ENCODE data around the gene CALU. TPM values are rescaled to one million over a fixed set of nuclear protein-coding genes. Genes with fewer than 3 reads are reported as not detected.
A peak's percentile ranks its signal among the peaks of the same experiment; 100 is the strongest.

The CALU gene
- total RNA-seq, 1 donor from 2014 or later, result 144 TPM

DNA sequence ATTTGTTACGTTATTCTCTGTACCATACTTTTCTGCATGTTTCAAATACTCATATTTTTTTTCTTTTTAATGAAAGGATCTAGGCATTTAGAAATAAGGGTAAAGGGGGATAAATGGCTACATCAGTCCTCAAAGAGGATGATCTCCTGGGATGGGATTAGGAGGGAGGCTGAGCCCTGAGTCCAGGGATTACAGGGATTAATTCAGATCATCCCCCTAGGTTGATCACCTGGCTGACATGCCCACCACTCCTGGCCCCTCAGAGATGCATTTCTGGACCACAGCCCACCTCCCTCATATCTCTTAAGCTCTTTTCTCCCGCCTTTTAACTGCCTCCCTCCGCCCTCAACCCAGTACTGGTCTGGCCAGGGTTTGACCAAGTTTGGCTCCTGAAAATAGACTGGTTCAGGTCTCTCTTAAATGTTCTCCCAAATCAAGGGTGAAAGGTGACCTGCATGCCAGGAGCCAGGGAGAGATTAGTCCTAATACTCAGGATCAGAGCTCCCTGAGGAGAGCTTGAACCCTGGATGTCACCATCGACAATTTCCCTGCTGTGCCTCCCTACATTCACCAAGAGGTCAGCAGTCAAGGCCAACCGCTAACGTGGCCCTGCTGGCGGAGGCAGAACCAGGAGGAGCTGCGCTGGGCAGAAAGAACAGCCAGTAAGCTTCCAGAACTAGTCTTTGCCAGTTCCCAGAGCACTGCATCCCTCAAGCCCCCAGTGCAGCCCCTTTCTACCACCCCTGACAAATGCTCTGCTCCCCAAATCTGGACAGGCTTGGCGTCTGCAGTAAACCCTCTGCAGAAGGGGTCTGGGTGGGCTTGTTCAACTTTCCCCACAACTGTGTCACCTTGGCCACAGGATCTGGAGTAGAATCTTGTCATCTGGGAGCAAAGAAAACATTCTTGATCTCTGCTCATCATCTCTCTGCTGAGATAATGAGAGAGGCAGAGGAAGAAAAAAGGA lies 49.6 kb downstream of the CALU start:
- H3K27me3 Mint-ChIP-seq, result peaks cover 27% of the 10 kb centered on the region
- H3K9me3 Mint-ChIP-seq, result no peaks in the 10 kb centered on the region
- no peaks in the 10 kb centered on the region for H3K36me3 Mint-ChIP-seq
- no peak for TF ChIP-seq CTCF (conservative IDR thresholded peaks at IDR 0.05)
- peak overlapping the region; percentile 87 for H3K4me3 Mint-ChIP-seq
- no peak overlapping the region for H3K27ac Mint-ChIP-seq
- no peak for DNase-seq (ENCODE audit: extremely low spot score, unreplicated experiment)
- peaks cover 8% of the 10 kb centered on the region for H3K4me1 Mint-ChIP-seq (ENCODE audit: unreplicated experiment)

DNA sequence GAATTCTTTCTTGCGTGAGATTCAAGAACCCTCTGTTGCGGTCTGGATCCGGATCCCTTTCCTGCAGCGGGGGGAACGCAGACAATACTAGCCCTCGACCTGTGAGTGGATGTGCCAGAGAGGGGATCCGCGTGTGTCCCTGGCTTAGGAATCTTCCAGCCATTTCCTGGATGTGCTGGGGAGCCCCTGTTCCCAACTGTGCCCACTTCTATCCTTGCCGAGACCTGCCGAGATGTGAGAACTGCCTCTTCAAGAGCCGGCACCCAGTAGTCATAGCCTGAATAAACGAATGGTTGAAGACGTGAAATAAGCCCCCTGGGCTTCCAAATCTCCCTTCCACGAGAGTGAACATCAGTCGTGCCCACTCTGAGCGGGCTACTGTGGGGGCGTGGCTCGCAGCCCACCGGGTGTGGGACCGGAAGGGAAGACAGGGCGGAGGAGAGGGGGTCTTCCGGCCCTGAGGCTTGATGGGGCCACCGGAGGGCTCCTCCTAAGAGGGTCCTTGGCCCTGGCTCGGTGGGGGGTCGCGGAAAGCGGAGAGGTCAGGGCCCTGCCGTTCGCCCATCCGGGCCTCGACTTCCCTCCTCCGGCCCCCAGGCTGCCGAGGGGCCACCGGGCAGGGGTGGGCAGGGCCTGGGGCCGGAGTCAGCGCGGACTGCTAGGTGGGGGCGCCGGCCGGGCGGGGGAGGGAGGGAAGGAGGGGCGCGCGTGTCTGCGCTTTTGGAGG lies 51.3 kb downstream of the CALU start:
- TF ChIP-seq CTCF (conservative IDR thresholded peaks at IDR 0.05), result no peak
- H3K27me3 Mint-ChIP-seq, result peaks cover 24% of the 10 kb centered on the region
- no peaks in the 10 kb centered on the region for H3K9me3 Mint-ChIP-seq
- H3K27ac Mint-ChIP-seq, result peak overlapping the region; percentile 45
- H3K36me3 Mint-ChIP-seq, result peaks cover 3% of the 10 kb centered on the region
- H3K4me3 Mint-ChIP-seq, result peak overlapping the region; percentile 87
- peaks cover 7% of the 10 kb centered on the region for H3K4me1 Mint-ChIP-seq (ENCODE audit: unreplicated experiment)
- no peak for DNase-seq (ENCODE audit: extremely low spot score, unreplicated experiment)

- peak; percentile 80 for DNase-seq (ENCODE audit: extremely low spot score, unreplicated experiment)
- no peak within 1 kb of the TSS for H3K27ac Mint-ChIP-seq
- no peaks in the 10 kb centered on the region for H3K9me3 Mint-ChIP-seq
- H3K27me3 Mint-ChIP-seq, result peaks cover 21% of the 10 kb centered on the region
- peak within 1 kb of the TSS; percentile 89 for H3K4me3 Mint-ChIP-seq
- peaks cover 7% of the 10 kb centered on the region for H3K4me1 Mint-ChIP-seq (ENCODE audit: unreplicated experiment)
- peaks cover 12% of the 10 kb centered on the region for H3K36me3 Mint-ChIP-seq
- no peak for TF ChIP-seq CTCF (conservative IDR thresholded peaks at IDR 0.05)
Measured at GRCh38 chr7:128791121-128791971, 52.2 kb downstream of the CALU start, which contains the start of gene CCDC136. TSS of gene CCDC136 (plus strand) at chr7:128791968. CDS start at chr7:128792412, 444 bp downstream.

DNA sequence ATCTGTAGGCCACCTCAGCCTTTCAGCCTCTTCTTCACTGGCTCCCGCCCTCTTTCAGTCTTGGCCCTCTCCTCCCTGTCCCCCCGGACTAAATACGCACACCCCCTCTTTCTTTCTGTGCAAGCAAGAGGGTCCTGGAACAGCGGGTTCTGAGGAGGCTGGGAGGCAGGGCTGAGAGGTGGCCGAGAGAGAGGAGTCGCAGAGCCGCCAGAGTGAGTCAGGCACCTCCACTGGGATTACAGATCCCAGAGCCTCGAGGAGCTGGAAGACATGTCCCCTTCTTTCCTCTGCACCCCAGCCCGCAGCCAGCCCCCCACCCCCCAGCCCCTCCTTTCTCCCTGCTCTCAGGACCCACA lies 52.8 kb downstream of the CALU start:
- H3K9me3 Mint-ChIP-seq, result peaks cover under 1% of the 10 kb centered on the region
- DNase-seq (ENCODE audit: extremely low spot score, unreplicated experiment), result no peak
- peaks cover 21% of the 10 kb centered on the region for H3K27me3 Mint-ChIP-seq
- TF ChIP-seq CTCF (conservative IDR thresholded peaks at IDR 0.05), result no peak
- peaks cover 14% of the 10 kb centered on the region for H3K36me3 Mint-ChIP-seq
- H3K27ac Mint-ChIP-seq, result no peak overlapping the region
- H3K4me3 Mint-ChIP-seq, result peak overlapping the region; percentile 89
- H3K4me1 Mint-ChIP-seq (ENCODE audit: unreplicated experiment), result peaks cover 7% of the 10 kb centered on the region

All from type B pancreatic cell (in vitro differentiated cells).